Stimulated activated CD4-positive, alpha-beta T cell treated with anti-CD3 and anti-CD28 coated beads, Interleukin-15, amount 100 ng/mL, for 1 hour (primary cell): ENCODE measurements around the gene FAM180B.
"Not testable (repeated sequence)": the region's sequence is repeated elsewhere in the genome, so short reads cannot be mapped to it uniquely, and the experiment has no call there.

ENCODE experiments used
- DNase-seq, 2 donors: peaks; one replicate each; pipeline ENCODE4 v3.0.0-alpha.2; 2020; ENCODE audit warnings: low read depth in 1 of 2, low spot score in 1 of 2

Gene FAM180B, protein sequence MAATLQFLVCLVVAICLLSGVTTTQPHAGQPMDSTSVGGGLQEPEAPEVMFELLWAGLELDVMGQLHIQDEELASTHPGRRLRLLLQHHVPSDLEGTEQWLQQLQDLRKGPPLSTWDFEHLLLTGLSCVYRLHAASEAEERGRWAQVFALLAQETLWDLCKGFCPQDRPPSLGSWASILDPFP

DNA sequence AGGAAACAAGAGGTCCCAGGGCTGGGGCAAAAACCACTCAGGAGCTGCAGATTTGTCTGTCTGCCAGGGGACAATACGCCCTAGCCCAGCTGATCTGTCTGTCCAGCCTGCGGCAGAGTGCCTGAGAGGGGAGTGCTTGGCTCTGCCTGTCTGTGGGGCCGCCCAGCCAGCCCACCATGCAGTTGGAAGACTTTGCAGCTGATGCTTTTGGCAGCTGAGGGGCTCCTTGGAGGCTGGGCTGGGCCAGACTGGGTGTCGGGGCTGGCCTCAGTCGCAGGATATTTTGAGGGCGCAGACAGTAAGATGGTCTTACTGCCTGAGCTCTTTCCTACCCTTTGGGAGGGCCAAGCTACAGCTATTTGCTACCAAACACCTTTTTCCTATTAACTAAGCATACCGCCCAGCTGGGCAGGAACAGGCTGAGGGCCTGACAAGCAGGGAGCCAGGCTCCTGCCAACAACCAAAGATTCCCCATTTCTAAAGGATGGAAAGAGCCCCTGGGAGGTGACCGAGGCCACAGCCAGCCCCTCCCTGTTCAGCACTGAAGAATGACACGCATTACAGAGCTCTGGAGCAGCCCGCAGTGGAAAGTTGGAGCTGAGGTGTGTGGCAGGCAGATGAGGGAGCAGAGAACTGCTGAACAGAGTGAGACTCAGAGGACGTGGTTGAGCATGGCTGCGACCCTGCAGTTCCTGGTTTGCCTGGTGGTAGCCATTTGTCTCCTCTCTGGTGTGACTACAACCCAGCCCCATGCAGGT, at the start of gene FAM180B:
Gene FAM180B, plus strand, starts transcription at position 581 of the 758 bp plus-strand sequence. Its CDS starts 91 bp downstream, at position 672.
- no peak for DNase-seq

DNA sequence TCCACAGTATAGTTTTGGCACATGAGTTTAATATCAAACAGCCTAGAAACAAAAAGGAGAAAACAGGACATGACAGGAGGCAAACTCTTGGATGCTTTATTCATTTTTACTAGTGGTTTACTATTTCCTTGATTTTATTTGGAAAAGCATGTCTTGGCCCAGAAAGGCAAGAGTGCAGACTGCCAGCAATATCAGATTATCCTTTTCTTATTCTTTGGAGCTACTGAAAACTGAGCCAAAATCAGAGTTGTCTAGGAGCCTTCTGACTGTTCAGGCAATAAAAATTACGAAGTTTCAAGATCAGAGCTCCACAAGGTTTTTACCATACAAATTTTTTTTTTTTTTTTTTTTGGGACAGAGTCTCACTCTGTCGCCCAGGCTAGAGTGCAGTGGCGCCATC, 49.6 kb upstream of the FAM180B start:
- DNase-seq = no peak

DNA sequence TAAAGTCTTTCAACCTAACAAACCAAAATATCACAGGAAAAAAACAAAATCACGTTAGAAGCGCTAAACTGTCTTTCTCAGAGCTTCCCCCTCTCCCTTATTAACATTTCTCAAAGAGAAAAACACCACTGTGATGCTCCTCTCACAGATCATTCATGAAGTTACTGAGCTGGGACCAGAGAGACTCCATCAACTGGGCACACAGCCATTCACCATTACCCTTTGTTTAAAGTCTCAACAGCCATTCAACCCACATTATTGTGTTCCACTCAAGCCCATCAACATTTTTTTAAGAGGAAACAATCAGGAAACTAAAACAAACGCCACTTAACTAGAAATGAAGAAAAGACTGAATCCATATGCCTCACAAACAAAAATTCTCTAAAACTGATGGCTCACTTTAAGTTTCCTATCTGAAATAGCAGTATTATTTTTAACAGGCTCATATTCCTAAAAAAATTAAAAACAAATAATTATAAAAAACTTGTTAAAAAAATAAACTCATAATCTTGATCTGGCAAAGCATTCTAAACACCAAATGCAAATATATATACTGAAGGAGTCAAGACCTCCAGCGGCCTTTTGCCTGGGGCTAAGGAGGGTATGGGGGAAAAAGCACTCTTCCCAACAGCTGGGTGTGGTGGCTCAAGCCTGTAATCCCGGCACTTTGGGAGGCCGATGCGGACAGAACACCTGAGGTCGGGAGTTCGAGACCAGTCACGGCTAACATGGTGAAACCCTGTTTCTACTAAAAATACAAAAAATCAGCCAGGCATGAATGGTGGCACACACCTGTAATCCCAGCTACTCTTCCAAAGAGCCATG, 47.5 kb upstream of the FAM180B start:
- DNase-seq = no peak

DNA sequence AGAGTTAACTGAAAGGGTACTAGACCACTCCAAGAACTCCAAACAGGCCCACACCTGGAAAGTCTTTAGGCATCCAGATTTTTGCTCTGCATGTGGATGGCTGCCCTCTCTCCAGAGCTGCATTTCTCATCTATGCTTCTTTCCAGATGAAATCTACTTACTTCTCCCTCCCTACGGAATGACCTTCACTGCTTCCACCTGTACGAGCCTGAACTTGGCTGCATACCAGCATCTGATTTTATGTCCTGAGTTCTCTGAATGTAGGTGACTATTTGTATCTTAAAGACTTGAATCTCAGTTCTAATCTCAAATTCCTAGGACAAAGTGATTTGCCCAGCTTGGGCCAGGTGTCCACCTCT, 46.8 kb upstream of the FAM180B start:
- no peak for DNase-seq

DNA sequence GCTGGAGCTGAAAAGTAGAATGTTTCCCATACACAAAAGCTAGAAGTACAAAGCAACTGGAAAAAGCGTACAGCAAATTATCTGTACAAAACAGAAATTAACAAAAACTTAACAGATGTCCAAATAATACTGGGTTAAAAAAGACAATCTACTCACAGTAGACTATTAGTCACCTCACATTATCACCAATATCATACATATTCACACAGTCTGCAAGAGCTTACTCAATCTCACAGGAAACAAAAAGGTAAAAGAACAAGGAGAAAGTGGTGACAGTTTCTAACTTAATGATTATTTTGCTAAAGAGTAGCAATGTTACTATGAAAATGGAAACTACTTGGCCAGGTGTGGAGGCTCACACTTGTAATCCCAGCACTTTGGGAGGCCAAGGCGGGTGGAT, 45.4 kb upstream of the FAM180B start:
- no peak for DNase-seq

DNA sequence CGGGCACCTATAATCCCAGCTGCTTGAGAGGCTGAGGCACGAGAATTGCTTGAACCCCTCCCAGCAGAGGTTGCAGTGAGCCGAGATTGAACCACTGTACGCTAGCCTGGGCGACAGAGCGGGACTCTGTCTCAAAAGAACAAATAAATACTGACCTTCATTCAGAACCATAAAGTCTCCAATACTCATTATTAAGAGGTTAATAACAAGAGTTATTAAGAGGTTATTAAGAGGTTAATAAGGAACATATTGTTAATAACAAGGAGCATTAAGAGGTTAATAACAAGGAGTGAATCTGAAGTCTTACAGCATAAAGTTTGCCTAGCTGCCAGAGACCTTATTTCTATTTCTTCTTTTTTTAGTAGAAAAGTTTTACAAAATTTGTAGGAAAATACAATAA, 41.2 kb upstream of the FAM180B start:
- DNase-seq = no peak

DNA sequence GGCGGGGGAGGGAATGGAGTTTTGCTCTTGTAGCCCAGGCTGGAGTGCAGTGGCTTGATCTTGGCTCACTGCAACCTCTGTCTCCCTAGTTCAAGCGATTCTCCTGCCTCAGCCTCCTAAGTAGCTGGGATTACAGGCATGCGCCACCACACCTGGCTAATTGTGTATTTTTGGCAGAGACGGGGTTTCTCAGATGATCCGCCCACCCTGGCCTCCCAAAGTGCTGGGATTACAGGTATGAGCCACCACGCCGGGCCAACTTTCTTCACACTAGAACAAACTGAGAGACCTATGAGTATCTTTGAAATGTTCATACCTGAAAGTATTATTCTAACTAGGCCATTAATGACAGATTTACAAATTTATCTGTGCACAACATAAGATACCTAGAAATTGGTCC, 40.2 kb upstream of the FAM180B start:
- DNase-seq = not testable (repeated sequence)

DNA sequence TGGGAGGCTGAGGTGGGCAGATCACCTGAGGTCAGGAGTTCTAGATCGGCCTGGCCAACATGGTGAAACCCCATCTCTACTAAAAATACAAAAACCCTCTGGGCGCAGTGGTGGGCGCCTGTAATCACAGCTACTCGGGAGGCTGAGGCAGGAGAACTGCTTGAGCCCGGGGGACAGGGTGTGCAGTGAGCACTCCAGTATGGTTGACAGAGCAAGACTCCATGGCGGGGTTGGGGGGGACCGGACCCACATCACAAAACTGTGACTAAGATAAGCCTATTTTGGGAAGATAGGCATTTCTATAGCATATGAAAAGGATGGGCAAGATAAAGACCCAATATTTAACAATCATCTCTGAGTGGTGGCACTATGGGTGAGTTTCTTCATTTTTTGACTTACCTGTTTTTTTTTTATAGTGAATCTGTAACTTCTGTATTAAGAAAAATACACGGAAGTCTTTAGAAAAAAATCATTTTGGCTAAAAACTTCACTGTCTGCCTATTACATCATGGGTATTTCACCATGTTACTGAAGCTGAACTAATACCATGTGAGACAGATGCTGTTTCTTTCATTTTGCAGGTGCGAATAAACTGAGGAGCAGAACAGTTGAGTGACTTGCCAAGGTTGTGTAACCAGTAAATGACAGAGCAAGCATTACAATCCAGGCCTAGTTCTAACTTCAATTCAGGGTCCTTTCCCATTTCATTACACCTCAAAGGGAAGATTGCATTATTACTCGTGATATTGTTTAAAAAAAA, 36.0 kb upstream of the FAM180B start:
- no peak for DNase-seq

DNA sequence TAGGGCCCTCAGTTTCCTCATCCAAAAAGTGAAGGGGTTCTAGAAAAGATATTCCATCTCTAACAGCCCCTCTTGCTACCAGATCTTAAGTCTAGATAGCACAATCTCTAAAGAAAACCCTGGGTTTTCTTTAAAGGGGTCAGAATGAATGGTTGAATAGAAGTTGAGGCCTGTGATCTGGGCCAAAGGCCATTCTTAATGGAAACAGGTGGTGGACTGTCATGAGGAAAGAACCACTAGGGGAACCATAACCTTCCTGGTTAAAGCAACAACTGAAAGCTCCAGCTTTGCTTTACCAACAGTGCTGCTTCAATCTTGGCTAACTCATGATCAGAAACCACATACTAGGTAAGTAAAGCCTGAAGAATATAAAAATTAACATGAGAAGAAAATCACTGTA, 35.4 kb upstream of the FAM180B start:
- DNase-seq = no peak

DNA sequence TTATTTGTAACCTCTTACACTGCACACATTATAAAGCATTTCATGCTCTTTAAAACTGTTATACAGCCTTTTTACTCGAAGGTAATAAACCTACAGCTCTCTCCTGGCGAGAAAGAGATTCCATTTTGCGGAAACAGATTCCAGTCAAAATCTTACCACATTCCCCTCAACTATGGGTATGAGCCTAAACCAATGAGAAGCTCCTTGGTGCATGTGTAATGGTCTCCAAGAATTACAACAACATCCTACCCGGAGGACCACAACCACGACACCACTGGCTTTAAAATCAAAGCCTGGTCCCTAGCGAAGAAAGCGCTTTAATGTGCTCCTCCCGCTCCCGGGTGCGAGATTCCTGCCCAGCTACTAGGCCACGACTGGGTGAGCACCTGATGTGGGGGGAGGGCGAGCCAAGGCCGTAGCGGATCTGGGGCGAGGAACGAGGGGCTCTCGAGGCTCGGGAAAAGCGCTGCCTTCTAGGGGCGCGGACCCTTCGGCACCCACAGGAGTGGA, 34.4 kb upstream of the FAM180B start:
- no peak for DNase-seq

DNA sequence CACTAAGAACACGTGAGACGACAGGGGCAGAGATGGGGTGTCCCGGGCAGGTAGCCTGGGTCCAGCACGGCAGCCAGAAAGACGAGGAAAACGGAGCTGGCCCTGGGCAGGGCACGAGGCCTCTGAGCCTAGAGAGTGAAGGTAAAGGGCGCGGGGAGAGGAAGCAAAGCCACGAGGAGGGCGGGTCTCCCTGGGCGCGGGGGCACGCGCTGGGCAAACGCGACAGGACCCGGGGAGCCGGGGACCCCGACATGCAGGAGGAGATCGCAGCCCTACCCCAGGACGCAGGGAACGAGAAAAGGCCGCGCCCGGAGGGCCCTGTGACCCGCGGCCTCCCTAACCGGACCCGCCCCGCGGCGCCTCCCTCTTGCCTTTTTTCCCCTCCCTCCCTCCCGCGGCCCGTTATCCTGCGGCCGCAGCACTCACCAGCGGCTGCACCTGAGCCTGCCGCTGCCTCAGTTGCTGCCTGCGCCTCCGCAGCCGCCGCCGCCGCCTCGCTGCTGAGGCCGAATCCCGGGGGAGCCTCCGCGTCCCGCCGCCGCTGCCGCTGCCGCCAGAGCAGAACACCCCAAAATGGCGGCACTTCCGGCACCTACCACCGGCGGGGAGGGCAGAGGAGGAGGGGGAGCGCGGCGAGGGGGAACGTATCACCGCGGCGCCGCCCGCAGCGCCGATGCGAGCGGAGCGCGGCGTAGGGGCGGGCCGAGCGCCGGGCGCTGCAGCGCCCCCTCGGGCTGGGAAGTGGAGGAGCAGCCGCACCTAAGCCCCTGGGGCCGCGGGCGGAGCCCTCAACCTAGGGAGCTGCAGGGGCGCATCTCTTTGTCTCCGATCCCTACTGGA, 33.7 kb upstream of the FAM180B start, which contains the start of gene CELF1:
Gene CELF1, minus strand, starts transcription at position 567 of the 840 bp plus-strand sequence. CDS start 53,609 bp downstream, outside the sequence.
- DNase-seq = peak; percentile 87 to 88

DNA sequence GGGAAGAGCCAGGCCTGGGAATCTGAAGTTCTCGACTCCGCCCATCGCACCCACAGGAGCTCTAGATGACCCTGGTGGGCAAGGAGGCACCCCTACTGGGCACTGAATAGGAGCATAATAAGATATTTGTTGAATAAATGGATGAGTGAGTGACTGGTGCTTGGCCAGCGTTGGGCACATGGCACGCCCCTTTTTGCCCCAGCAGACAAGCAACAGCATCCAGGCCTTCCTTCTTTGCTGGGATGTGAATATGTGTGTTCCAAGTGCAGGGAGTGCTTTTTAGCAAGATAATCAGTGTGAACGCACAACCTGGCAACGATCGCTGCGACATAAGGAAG, 33.1 kb upstream of the FAM180B start:
- DNase-seq = no peak

DNA sequence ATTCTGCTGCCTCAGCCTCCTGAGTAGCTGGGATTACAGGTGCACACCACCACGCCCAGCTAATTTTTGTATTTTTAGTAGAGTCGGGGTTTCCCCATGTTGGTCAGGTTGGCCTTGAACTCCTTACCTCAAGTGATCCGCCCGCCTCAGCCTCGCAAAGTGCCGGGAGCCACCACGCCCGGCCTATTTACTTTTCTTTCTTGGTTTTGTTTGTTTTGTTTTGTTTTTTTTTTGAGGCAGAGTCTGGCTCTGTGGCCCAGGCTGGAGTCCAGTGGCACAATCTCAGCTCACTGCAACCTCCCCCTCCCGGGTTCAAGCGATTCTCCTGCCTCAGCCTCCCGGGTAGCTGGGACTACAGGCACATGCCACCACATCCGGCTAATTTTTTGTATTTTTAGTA, 29.5 kb upstream of the FAM180B start:
- not testable (repeated sequence) for DNase-seq

DNA sequence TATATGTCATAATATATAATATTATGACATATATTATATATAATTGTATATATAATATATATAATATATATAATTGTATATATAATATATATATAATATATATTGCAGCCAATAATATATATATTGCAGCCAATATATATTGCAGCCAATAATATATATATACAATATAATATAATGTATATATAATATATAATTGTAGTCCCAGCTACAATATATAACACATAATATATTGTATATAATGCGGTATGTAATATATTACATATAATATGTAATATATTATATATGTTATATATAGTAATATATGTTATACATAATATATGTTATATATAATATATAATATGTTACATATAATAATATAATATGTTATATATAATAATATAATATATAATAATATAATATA, 27.8 kb upstream of the FAM180B start:
- DNase-seq = no peak

DNA sequence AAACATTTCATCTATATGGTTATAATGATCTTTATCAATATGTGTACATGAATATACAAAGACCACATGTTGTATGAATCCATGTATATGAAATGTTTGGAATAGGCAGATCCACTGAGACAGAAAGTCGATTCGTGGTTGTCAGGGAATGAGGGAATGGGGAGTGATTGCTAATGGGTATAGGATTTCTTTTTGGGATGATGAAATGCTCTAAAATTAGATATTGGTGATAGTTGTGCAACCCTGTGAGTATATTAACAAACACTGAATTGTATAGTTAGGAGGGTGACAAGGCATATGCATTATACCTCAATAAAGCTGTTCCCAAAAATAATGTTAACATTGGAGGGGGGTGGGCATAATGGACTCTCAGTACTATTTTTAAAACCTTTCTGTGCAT, 26.1 kb upstream of the FAM180B start:
- DNase-seq = no peak

DNA sequence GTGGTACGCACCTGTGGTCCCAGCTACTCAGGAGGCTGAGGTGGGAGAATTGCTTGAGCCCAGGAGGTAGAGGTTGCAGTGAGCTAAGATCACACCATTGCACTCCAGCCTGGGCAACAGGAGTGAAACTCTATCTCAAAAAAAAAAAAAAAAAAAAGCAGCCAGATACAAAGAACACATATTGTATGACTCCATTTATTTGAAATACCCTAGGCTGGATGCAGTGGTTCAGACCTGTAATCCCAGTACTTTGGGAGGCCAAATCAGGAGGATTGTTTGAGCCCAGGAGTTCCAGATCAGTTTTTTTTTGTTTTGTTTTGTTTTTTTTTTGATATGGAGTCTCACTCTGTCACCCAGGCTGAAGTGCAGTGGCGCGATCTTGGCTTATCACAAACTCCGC, 24.1 kb upstream of the FAM180B start:
- DNase-seq = not testable (repeated sequence)

DNA sequence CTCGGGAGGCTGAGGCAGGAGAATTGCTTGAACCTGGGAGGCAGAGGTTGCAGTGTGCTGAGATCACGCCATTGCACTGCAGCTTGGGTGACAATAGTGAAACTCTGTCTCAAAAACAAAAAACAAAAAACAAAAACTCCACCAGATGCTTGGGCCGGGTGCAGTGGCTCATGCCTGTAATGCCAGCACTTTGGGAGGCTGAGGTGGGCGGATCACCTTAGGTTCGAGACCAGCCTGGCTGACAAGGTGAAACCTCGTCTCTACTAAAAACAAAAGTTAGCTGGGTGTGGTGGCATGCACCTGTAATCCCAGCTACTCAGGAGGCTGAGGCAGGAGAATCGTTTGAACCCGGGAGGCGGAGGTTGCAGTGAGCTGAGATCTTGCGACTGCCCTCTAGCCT, 22.1 kb upstream of the FAM180B start:
- DNase-seq = not testable (repeated sequence)

DNA sequence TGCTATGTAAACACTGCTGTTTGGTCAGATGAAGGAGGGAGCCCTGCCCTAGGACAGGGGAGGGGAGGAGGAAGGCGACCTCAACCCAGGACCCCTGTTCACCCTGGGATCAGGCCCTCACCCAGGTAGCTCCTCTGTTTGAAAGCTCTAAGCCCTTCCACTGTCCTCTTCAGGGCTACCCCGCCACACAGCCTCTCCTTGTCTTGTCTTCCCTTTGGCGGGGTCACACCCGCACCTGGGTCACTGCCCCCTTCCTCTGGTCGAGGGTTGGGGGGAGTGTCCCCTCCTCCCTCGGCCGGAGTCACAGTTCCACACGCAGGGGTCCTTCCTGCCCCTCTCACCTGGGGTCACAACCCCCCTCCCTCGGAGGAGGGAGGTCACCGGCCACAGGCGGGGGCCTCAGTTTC, 21.5 kb upstream of the FAM180B start:
- no peak for DNase-seq

DNA sequence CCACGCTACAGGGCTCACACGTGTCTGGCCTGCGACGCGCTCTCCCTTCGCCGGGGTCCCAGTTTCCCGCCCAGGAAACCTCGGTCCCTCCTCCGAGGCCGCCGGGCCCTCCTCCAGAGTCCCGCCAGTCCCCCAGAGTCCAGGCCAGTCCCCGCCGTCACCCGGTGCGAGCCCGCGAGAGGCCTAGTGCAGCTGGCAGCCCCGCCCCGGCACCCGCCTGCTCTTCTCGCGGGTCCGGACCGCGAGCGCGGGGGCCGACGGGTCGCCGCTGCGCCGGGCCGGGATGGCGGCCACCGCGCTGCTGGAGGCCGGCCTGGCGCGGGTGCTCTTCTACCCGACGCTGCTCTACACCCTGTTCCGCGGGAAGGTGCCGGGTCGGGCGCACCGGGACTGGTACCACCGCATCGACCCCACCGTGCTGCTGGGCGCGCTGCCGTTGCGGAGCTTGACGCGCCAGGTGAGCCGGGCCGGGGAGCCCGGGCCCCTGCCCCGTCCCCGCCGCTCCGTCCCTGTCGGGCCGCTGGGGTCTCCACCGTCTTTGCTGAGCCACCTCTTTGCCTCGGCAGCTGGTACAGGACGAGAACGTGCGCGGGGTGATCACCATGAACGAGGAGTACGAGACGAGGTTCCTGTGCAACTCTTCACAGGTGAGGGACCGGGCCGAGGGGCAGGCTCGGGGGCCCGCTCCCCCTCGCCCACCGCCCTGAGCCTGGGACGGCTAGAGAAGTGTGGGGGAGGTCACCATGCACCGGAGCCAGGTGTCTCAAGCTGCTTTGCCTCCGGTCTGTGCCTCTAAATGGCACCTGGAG, 20.9 kb upstream of the FAM180B start, which contains the start of gene PTPMT1:
Gene PTPMT1, plus strand, starts transcription at position 260 of the 809 bp plus-strand sequence. Its CDS starts 24 bp downstream, at position 284.
- peak; percentile 29 to 51 for DNase-seq
